Fibroblast of gingiva (primary cell): Measurements from ENCODE around the gene DYNC1LI1.
A peak's percentile ranks its signal among the peaks of the same experiment; 100 is the strongest.
"Not testable (repeated sequence)": the region's sequence is repeated elsewhere in the genome, so short reads cannot be mapped to it uniquely, and the experiment has no call there.

Experiments used
- DNase-seq: peaks from one replicate; pipeline ENCODE4 v3.0.0-alpha.2; 2011; ENCODE audit warnings: low read depth

DYNC1LI1 gene

DNA sequence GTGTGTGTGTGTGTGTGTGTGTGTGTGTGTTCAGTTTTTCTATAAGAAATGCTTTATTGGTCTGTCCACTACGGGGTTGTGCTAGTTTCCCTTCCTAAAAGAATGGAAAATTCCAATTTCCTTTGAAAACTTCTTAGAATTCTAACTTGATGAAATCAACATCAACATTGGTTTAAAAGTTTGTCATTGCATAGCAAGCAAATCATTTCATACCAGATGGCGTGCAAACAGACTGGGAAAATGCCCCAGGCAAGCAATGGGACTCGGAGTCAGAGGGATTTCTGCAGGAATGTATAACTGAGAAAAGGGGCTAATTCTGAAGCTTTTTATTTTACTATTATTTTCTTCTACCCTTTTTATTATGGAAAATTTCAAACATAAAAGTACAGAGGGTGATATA is 13.1 kb upstream of the DYNC1LI1 start:
- DNase-seq = peak; percentile 49

DNA sequence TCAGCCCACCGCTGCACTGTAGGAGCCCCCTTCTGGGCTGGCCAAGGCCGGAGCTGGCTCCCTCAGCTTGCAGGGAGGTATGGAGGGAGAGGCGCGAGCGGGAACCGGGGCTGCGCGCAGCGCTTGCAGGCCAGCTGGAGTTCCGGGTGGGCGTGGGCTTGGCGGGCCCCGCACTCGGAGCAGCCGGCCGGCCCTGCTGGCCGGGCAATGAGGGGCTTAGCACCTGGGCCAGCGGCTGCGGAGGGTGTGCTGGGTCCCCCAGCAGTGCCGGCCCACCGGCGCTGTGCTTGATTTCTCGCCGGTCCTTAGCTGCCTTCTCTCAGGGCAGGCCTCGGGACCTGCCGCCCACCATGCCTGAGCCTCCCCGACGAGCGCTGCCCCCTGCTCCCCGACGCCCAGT is 8.0 kb upstream of the DYNC1LI1 start:
- DNase-seq = not testable (repeated sequence)

DNA sequence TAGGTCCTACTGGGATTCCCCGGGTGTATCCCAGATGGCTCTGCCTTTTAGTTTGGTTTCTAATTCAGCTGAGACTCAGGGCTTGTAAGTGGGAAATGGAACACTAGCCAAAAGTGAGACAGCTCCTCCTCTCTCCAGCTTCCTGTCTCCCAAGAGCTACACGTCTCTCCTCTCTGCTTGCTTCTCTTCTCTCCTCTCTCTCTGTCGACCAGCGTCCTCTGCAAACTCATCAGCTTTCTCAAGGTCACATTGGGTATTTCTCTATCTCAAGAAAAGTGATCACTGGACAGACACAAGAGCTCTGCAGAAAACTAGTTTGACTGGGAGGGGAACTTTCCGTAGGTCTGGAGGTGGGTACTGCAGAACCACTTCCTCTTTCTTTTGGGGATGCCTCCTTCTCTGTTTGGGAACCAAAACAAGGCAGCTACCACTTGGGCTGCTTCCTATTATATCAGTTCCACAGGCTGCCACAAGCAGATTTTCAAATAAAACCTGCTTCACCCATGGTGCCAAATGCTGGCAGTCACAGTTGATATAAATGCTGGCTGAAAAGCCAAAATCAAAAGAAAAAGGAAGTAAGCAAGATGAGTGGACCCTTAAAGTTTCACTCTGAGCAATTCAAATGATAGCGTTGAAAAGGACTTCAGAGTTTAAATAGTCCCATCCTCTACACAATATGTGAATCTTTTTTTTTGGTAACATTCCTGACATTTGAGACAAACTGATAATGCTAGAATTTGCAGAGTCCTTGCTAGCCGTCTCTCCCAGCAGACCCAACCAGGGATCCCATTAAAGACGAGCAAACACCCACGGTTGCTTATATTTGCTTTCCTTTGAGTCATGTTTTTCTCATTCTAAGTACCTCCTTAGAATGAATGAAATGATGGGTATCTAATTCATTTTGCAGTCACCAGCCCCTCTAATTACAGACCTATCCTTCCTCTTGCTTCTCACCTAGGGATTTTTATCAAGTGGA is 7.2 kb upstream of the DYNC1LI1 start:
- DNase-seq = peak; percentile 47

DNA sequence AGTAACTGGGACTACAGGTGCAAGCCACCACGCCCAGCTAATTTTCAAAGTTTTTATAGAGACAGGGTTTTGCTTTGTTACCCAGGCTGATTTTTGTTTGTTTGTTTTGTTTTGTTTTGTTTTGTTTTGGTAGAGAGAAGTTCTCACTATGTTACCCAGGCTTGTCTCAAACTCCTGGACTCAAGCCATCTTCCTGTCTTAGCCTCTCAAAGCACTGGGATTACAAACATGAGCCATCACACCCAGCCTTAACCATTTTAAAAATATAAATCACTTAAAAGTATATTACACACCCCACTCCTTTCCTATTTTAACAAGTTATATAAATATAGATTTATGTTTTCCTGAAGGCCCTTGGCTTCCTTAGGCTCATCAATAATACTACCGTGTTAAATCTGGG is 6.5 kb upstream of the DYNC1LI1 start:
- DNase-seq = no peak

DNA sequence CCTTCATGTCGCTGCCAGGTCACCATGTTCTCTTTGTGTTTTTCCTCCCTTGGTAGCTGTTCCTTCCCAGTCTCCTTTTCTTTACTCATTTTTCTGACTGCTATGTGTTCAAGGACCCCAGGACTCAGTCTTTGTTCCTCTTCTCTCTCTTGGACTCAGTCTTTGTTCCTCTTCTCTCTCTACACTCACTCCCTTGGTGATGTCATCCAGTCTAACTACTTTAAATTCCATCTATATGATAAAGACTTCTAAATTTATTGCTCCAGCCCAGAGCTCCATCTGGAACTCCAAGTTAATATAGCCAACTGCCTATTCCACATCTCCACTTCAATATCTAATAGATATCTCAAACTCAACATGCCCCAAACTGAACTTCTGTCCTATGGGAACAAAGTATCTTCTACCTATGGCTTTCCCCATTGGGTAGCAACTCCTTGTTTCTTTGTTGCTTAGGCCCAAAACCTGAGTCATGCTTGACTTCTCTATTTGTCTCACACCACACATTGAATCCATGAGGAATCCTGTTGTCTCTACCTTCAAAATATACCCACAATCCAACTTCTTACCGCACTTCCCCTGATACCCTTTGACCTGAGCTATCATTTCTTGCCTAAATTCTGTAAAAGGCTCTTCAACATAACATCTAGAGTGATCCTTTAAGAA is 4.9 kb upstream of the DYNC1LI1 start:
- DNase-seq = no peak

DNA sequence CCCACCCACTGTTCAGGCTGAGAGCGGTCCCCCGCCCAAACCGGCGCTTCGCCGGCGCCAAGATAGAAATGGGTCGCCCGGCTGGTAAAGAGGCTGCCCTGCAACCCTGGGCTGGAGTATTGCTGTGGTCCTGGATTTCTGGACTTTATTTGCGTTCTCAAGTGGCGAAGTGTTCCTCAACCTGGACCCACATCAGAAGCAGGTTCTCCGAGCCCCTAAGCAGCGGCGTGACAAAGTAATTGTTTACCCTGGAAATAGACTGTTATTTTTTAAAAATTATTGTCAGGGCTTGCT is 481 bp upstream of the DYNC1LI1 start:
- DNase-seq = no peak

DNA sequence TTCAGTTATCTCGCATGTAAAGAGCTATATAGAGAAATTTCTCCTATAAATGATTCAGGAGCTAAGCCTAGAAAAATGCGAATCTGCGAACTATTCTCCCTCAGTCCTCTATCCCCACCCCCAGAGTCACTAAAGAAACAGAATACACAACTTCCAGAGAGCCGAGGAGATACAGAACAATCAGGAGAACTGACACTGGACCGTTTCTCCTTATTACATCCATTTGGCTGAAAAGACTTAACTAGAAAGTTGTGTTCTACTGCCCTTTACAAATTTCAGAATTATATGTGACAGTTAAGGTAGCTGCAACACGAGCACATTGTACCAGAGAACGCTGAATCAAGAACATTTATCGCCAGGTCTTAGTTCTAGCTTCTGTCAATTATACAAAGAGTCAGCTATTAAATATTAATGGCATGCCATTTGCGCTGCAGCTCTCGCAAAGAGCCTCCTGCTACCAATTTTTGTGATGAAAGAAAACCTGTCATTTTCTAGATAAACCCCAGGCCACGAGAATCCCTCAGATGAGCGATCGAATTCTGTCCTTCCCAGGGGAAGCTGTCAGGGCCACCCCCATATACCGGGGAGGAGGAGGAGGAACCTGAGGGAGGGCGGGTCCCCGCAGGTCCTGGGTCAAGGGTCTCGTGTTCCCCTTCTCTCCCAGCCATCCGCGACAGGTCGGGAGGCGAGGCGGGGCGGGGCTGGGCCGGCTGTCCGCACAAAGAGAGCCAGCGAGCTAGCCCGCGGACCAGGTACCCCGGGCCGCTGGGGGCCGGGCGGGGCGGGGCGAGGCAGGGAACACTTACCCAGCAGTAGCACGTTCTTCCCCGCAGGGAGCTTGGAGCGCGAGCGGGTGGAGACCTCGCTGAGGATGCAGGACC is 878 bp downstream of the DYNC1LI1 start:
- DNase-seq = no peak

DNA sequence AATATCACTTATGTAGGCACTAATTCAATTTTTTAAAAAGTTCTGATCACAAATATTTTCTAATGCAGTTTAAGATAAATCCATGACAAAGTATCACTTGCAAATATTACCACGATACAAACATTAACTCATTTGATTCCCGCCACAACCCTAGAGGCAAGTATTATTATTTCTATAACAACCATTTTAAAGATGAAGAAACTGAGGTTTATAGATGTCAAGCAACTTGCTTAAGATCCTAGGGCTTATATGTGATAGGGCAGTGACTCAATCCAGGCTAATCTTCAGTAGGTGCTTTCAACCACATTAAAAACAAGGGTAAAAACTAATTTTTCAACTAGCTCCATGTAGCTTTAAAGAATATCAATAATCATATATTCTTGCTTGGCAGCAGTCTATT is 1.7 kb downstream of the DYNC1LI1 start:
- DNase-seq = no peak

DNA sequence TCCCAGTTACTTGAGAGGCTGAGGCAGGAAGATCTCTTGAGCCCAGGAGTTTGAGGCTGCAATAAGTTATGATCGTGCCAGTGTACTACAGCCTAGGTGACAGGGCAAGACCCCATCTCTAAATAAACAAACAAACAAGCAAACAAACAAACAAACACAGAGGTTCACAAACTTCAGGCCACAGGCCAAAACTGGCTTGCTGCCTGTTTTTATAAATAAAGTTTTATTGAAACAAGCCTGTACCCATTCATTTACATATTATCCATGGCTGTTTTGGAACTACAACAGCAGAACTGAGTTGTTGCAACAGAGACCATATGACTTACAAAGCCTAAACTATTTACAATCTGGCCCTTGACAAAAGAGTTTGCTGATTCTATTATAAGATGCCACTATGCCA is 6.5 kb downstream of the DYNC1LI1 start:
- peak; percentile 31 for DNase-seq

DNA sequence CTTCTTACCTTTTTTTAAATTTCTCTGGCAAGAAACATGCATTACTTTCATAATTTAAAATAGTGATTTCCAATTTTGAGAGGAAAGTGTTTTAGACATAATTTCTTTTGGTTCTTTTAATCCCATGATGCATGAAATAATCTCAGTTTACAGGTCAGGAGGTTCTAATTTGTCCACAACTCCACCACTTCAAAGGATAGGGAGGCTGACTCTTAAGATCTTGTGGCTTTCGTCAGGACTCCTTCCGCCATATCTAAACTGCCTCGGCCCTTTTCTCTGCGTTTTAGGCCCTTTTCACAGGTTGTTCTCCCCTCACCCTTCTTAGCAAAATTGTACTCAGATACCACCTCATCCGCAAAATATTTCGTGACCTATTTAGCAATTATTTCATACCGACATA is 8.0 kb downstream of the DYNC1LI1 start:
- DNase-seq = no peak

DNA sequence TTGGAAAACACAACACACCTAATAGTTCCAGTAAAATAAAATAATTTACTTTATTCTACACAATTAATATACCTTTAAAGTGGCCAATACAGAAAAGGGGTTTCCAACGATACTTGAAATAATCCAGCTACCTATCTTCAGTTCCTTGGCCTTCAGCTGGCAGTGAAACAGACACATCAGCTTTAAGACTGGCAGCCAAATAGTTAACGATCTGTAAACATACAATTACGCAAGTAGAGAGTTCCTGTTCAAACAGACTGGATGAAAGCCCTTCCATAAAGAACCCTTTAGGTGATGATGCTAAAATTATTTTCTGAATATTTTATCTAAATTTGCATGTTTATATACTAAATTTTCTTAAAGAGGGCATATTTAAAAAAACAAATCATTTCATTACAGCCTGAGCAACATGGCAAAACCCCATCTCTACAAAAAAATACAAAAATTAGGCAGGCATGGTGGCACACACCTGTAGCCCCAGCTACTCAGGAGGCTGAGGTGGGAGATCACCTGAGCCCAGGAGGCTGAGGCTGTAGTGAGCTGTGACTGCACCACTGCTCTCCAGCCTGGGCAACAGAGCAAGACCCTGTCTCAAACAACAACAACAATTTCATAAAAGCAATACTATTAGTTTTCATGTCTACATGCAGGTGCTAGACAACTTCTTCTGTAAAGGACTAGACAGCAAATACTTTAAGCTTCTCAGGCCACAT is 12.9 kb downstream of the DYNC1LI1 start:
- no peak for DNase-seq

DNA sequence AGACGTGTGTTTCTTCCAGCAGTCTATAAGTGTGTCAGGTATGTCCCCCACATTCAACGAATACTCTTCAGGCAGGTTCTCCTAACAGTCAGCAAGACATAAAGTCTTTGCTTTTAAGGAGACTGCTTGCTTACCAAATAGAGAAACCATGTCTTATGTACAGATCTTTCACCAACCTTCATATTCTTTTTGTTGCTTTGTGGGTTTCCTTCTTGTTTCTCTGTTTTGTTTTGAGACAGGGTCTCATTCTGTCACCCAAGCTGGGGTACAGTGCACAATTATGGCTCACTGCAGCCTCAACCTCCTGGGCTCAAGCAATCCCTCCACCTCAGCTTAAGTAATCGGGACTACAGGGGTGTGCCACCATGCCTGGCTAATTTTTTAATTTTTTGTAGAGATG is 14.3 kb downstream of the DYNC1LI1 start:
- no peak for DNase-seq

DNA sequence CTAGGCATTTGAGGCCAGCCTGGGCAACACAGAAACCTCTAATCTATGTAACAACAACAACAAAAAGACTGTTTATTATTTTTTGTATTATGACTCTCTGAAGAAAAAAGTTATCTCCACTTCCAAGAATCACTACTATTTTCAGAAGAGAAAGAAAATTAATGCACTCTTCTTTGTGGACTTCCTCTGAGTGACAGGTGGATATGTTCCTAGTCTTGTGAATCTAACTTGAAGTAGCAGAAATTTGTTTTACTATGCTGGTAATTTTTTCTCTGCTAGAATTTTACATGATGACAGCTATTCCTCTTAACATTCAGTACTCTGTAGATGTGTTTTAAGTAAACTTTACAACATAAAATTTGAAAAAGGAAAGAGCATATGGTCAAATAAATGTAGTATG is 16.7 kb downstream of the DYNC1LI1 start:
- DNase-seq = no peak

DNA sequence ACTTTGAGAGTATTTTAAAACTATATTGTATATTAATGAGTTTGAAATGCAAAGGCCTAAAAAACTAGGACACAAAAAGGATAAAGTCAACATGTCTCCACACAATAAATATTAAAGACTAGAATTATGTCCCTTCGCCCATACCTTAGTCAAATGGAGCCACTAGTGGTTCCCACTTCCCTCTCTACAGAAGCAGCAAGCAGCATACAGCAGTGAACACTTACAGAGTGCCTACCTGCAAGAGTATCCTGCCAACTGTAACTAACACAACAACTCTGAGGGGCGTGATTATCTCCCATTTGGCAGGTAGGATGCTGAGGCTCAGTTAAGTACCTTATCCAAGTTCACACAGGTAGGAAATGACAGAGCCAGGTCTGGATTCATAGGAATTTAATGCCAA is 17.2 kb downstream of the DYNC1LI1 start:
- DNase-seq = no peak

DNA sequence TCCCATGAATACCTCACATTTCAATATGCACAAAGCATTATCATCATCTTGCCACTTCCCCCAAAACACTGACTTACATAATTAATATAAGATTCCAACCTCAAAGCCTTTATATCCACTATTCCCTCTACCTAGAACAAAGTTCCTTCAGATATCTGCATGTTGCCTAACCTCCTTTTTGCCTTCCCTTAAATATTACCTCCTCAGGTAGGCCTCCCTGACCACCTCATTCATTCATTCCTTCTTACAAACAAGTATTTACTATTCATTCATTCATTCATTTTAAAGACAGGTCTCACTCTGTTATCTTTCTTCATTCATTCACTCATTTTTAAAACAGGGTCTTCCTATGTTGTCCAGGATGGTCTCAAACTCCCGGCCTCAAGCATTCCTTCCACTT is 18.6 kb downstream of the DYNC1LI1 start:
- no peak for DNase-seq

DNA sequence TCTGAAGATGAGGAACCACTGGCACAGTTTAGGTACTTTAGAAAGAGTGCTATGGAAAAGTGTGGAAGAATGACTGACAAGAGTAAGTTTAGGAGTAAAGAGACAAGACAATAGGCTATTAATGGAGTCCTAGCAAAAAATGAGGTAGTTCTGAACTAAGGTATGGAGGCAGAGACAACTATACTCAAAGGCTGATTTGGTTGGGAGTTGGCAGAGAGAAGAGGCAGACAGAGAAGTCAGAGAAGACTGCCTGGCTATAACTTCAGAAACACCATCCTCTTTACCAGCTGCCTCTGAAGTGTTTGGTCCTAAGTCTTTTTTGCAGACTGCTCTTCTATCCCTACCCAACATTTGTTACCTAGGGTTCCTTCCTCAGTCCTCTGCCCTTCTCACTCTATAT is 19.2 kb downstream of the DYNC1LI1 start:
- no peak for DNase-seq

DNA sequence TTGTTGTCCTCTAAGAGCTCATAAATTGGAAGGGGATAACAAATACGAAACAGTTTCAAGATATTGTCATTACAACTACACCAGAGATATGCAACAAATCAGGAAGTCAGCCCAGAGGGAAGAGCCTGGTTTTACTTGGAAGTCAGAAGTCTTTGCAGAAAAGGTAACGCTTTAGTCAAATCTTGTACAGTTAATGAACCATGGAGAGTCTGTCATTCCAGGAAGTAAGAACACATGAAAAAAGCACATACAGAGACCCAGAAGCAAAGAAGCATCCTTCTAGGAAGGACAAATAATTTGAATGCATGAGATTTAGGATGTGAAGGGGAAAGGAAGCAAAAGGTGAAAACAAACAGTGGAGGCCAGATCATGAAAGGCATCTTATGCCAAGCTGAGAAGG is 19.6 kb downstream of the DYNC1LI1 start:
- DNase-seq = no peak

DNA sequence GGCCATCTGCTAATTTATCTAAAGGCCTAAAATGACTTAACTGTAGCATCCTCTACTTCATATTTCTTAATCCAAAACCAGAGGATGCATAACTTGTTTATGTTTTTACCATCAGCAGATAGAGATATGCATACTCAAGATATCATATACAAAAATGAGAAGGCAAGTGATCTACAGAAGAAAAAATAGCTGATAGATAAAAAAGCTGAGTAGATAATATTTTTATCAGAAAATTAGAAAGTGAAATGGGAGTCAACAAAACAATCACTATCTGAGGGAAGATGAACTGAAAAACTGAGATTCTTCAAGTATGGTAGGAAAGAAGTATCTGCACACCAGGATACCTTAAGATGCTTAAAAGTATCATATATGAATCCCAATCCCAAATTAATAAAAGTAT is 25.4 kb downstream of the DYNC1LI1 start:
- DNase-seq = no peak

DNA sequence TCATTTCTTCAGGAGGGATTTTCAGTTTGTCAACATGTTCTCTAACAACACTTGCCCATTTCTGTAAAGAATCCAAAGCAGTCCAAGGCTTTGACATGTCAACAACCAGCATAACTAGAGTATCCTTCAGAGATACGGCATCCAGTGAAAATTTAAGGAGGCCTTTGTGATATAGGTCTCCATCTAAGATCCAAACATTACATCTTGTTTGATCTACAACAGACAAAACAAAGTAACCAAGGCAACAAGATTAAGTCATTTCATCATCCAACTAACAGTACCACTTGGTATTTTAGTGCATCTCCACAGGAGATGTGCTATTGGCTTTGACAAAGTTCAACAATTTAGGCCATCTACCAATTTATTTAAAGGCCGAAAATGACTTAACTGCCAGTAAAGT is 25.8 kb downstream of the DYNC1LI1 start:
- DNase-seq = peak; percentile 18

DNA sequence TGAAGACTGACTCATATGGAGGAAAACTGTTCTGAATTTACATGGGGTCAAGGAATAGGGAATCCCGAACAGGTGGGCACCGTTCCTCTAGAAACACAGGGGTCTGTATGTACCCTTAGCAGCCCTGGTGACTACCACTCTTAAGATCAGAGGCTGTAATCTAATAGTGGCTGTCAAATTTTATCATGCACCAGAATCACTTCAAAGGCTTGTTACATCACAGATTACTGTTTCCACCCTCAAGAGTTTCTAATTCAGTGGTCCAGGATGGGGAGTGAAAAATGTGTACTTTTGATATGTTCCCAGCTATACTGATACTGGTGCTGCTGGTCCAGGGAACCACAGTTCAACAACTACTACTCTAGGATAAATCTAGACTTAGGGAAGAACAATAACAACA is 27.9 kb downstream of the DYNC1LI1 start:
- no peak for DNase-seq

DNA sequence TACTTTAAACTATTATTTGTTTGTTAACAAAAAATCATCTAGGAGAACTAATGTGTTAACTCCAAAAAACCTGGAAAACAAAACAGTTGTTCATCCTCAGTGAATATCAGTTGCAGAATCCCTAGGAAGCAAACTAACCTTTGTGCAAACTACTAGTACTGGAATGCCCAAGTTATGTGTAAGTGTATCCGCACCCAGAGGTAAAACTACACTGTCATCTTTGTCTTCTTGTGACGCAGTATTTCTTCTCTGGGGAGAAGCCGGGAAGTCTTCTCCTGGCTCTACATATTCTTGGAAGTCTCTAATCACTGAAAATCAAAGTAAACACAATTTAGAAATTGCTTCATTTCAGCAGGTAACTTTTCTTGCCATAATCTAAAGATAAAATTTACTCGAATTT is 29.8 kb downstream of the DYNC1LI1 start:
- DNase-seq = no peak

DNA sequence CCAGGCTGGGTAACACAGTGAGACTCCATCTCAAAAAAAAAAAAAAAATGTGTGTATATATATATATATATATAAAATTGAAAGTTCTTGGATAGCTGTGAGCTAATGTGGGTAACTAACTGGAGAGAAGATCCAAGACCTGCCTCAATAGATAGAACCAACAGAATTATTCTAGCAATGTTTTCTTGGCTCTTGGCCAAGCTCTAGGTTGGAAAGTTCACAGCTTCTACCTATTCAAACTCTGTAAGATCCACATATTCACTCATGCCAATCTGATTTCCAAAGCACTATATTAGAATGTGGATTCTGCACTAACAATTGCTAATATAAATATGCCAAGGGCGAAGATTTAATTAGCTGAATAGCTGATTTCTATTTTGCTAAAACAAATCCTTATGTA is 38.2 kb downstream of the DYNC1LI1 start:
- DNase-seq = no peak
